ENCODE measurements around the gene CDC20B.
A peak's percentile ranks its signal among the peaks of the same experiment; 100 is the strongest.

The CDC20B gene

DNA sequence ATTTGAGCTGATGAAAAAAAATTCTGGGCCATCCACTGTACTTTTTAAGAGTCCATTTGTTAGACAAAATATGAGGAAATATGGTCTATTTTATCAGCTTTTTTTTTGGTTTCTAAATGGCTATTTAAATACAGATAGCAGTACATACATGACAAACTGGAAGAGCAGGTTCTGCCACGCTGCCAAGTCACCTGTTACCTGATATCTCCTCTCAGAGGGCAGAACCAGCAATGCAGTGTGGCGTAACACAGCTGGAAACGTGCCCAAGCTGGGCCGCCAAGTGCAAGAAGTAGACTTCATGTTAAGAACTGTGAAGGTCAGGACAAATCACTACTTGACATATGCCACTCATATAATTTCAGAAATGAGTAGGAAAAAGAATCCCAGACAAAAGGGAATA, 46.0 kb upstream of the CDC20B start:
- DNase-seq (ENCODE audit: low read depth), result no peak
- no peak overlapping the region for H3K4me3 ChIP-seq (ENCODE audit: low read depth, low read length)
- TF ChIP-seq POLR2A (IDR thresholded peaks at IDR 0.05; ENCODE audit: extremely low read depth, insufficient read length) (no peak), CTCF (IDR thresholded peaks at IDR 0.05; ENCODE audit: low read depth, low read length) (no peak), MYC (IDR thresholded peaks at IDR 0.05; ENCODE audit: low read depth, low read length) (no peak)
- TF ChIP-seq, protein P1, sequence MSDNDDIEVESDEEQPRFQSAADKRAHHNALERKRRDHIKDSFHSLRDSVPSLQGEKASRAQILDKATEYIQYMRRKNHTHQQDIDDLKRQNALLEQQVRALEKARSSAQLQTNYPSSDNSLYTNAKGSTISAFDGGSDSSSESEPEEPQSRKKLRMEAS (IDR thresholded peaks at IDR 0.05; ENCODE audit: low read depth, low read length), result no peak

DNA sequence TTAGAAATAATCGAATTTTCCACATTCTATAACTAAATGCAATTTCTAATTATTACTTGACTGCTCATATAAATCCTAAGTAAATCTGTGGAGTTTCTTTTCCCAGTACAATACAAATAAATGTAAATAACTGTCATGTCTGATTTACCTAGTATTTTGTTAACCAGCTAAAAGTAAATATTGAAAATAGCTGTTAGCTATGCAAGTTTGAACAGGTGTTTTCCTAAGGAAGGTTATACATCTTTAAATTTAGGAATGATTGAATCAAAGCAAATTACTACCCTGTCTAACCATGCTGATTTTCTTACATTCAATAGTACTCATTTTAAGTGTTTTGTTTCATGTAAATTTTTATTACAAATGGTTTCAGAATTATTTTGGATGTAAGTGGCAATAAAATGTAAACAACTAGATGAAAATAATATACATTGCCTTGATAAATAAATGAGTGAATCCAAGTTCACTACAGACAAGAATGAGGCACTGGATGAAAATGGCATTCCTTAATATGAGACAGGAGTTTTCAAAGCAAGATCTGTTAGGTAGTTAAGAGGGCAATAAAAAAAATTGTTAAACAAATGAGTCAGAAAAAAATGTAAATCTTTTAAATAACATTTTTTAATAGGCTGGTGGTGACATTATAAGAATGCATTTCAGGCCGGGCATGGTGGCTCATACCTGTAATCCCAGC, 38.4 kb upstream of the CDC20B start:
- TF ChIP-seq, protein P1 (IDR thresholded peaks at IDR 0.05; ENCODE audit: low read depth, low read length), result no peak
- TF ChIP-seq POLR2A (IDR thresholded peaks at IDR 0.05; ENCODE audit: extremely low read depth, insufficient read length) (no peak), CTCF (IDR thresholded peaks at IDR 0.05; ENCODE audit: low read depth, low read length) (no peak), MYC (IDR thresholded peaks at IDR 0.05; ENCODE audit: low read depth, low read length) (no peak)
- no peak for DNase-seq (ENCODE audit: low read depth)
- H3K4me3 ChIP-seq (ENCODE audit: low read depth, low read length), result no peak overlapping the region

GRCh38 chr5:55205001-55205400, 32.0 kb upstream of the CDC20B start:
- no peak overlapping the region for H3K4me3 ChIP-seq (ENCODE audit: low read depth, low read length)
- no peak for TF ChIP-seq POLR2A (IDR thresholded peaks at IDR 0.05; ENCODE audit: extremely low read depth, insufficient read length)
- TF ChIP-seq MYC (IDR thresholded peaks at IDR 0.05; ENCODE audit: low read depth, low read length), result no peak
- TF ChIP-seq CTCF (IDR thresholded peaks at IDR 0.05; ENCODE audit: low read depth, low read length), result no peak
- TF ChIP-seq, protein P1 (IDR thresholded peaks at IDR 0.05; ENCODE audit: low read depth, low read length), result no peak
- DNase-seq (ENCODE audit: low read depth), result no peak

GRCh38 chr5:55191165-55191564, 18.2 kb upstream of the CDC20B start:
- no peak for TF ChIP-seq MYC (IDR thresholded peaks at IDR 0.05; ENCODE audit: low read depth, low read length)
- TF ChIP-seq POLR2A (IDR thresholded peaks at IDR 0.05; ENCODE audit: extremely low read depth, insufficient read length), result no peak
- TF ChIP-seq CTCF (IDR thresholded peaks at IDR 0.05; ENCODE audit: low read depth, low read length), result no peak
- TF ChIP-seq, protein P1 (IDR thresholded peaks at IDR 0.05; ENCODE audit: low read depth, low read length), result no peak
- DNase-seq (ENCODE audit: low read depth), result peak; percentile 46
- H3K4me3 ChIP-seq (ENCODE audit: low read depth, low read length), result no peak overlapping the region

DNA sequence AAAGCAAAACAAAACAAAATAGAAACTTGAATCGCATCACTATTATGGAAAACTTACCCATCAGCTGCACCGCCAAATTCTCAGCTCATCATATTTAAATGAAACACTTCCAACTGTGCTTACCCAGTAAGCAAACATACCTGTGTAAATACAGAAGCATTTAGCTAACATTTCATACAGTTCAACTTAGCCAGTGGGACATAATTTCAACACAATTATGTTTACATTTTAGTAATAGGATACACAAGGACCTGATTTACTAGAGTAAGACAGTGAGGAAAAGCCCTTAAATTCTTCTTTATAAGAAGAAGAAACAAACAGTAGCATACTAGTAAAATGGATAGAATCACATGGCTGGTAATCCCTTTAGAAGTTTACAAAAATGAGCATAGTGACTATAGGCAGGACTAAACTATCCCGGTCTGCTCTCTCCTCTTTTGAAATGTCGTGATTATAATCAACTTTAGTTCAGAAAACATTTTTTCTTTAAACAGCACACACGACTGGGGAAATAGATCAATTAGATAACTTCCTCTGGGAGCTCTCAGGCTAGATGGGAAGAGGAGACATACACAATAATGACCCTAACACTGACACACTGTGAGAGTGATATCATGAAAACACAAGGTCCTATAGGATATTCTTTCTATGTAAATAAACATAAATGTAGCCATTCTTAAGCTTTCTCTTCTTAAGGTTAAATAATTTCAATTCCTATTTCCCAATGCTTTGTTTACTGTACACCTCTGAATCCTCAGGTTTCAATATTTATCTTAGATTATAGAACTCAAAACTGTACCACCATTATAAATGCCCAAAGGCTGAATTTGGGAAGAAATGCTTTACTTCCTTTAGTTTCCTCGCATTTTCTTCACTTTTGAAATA, 15.9 kb upstream of the CDC20B start:
- TF ChIP-seq, protein P1 (IDR thresholded peaks at IDR 0.05; ENCODE audit: low read depth, low read length), result no peak
- TF ChIP-seq POLR2A (IDR thresholded peaks at IDR 0.05; ENCODE audit: extremely low read depth, insufficient read length) (no peak), CTCF (IDR thresholded peaks at IDR 0.05; ENCODE audit: low read depth, low read length) (no peak), MYC (IDR thresholded peaks at IDR 0.05; ENCODE audit: low read depth, low read length) (no peak)
- DNase-seq (ENCODE audit: low read depth), result no peak
- H3K4me3 ChIP-seq (ENCODE audit: low read depth, low read length), result no peak overlapping the region
